ENCODE measurements around the gene LEPR. TPM values are rescaled to one million over a fixed set of nuclear protein-coding genes. Genes with fewer than 3 reads are reported as not detected.

Gene LEPR
- polyA plus RNA-seq, 1 donor (not counting 4 experiments of a cell fraction or from before 2014, with no cell fraction given), result 5.5 TPM

DNA sequence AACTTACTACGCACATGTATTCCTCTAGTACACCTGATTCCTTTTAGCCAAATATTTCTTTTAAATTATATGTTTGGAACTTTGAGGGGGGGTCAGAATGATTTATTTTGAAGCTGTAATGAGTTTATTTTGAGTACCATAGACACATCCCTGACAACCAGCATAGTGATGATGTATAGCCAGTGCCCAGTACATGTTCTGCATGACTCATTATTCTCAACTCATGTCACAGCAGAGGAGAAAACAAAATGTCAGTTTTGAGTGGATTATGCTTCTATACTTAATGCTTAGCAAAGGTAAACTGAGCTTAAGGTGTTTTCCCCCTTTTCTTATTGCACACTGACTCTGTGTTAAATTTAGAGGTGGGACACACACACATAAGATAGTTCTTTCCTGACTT, 22.4 kb upstream of the LEPR start:
- Histone ChIP-seq H3K9ac (ENCODE audit: control insufficient read depth, extremely low read depth, insufficient read depth, low read length) (no peak overlapping the region), H3K27ac (ENCODE audit: control insufficient read depth, insufficient read depth, low read length) (no peak overlapping the region), H3K4me1 (ENCODE audit: control insufficient read depth, extremely low read depth, insufficient read depth, low read length) (peaks cover 7% of the 10 kb centered on the region), H2AFZ (ENCODE audit: control insufficient read depth, low read length) (no peak overlapping the region), H3K9me3 (ENCODE audit: control insufficient read depth, low read depth, low read length) (no peaks in the 10 kb centered on the region), H3K79me2 (ENCODE audit: control insufficient read depth, insufficient read depth, low read length) (no peaks in the 10 kb centered on the region), H4K20me1 (ENCODE audit: control insufficient read depth, extremely low read depth, insufficient read depth, low read length) (no peaks in the 10 kb centered on the region), H3K27me3 (ENCODE audit: control insufficient read depth, extremely low read depth, insufficient read depth, low read length) (no peaks in the 10 kb centered on the region), H3K36me3 (ENCODE audit: control insufficient read depth in 2 of 2, extremely low read depth in 1 of 2, insufficient read depth in 2 of 2, low read length in 2 of 2) (peaks cover 0 to 8% of the 10 kb centered on the region in 2 experiments), H3K4me3 (ENCODE audit: control insufficient read depth in 2 of 3, extremely low read depth in 1 of 3, insufficient read depth in 2 of 3, low read depth in 1 of 3, low read length in 3 of 3) (no peak overlapping the region), H3K4me2 (ENCODE audit: control insufficient read depth, extremely low read depth, insufficient read depth, low read depth, low read length) (no peak overlapping the region), H3K9me1 (ENCODE audit: control insufficient read depth, extremely low read depth, insufficient read depth, low read length) (no peaks in the 10 kb centered on the region)
- no peak for TF ChIP-seq EZH2 (IDR thresholded peaks at IDR 0.05; ENCODE audit: low read length)
- TF ChIP-seq, protein P1, sequence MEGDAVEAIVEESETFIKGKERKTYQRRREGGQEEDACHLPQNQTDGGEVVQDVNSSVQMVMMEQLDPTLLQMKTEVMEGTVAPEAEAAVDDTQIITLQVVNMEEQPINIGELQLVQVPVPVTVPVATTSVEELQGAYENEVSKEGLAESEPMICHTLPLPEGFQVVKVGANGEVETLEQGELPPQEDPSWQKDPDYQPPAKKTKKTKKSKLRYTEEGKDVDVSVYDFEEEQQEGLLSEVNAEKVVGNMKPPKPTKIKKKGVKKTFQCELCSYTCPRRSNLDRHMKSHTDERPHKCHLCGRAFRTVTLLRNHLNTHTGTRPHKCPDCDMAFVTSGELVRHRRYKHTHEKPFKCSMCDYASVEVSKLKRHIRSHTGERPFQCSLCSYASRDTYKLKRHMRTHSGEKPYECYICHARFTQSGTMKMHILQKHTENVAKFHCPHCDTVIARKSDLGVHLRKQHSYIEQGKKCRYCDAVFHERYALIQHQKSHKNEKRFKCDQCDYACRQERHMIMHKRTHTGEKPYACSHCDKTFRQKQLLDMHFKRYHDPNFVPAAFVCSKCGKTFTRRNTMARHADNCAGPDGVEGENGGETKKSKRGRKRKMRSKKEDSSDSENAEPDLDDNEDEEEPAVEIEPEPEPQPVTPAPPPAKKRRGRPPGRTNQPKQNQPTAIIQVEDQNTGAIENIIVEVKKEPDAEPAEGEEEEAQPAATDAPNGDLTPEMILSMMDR (optimal IDR thresholded peaks at IDR 0.05 in 1 of 3, IDR thresholded peaks at IDR 0.05 in 1 of 3, conservative IDR thresholded peaks at IDR 0.05 in 1 of 3; ENCODE audit: extremely low read depth in 1 of 3, insufficient read depth in 2 of 3, low read length in 3 of 3), result no peak
- dilution Hi-C loops (cut with MboI; ENCODE audit: extremely low pct_ligation_motif_present, low sequenced_read_pairs), result no loop called here
- FAIRE-seq, result no peak
- DNase-seq (ENCODE audit: low read depth, low spot score), result no peak

DNA sequence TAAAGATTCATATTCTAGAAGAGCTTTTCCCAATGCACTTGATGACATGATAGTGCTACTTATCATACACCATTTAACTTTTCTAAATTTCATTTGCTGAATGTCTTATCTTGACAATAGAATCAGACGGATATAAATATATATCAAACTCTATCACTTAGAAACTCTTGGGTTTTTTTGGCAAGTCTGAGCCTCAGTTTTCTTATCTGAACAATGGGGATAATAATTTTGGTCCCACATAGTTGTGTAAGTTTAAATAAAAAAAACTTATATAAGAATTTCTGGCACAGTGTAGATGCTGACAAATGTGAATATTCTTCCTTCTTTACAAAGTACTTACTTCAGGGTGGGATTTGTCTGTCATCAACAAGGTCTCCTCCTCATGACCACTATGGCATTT, 21.5 kb upstream of the LEPR start:
- Histone ChIP-seq H3K27ac (ENCODE audit: control insufficient read depth, insufficient read depth, low read length) (no peak overlapping the region), H3K36me3 (ENCODE audit: control insufficient read depth in 2 of 2, extremely low read depth in 1 of 2, insufficient read depth in 2 of 2, low read length in 2 of 2) (peaks cover 0 to 7% of the 10 kb centered on the region in 2 experiments), H3K4me1 (ENCODE audit: control insufficient read depth, extremely low read depth, insufficient read depth, low read length) (no peaks in the 10 kb centered on the region), H4K20me1 (ENCODE audit: control insufficient read depth, extremely low read depth, insufficient read depth, low read length) (no peaks in the 10 kb centered on the region), H3K79me2 (ENCODE audit: control insufficient read depth, insufficient read depth, low read length) (no peaks in the 10 kb centered on the region), H3K9ac (ENCODE audit: control insufficient read depth, extremely low read depth, insufficient read depth, low read length) (no peak overlapping the region), H2AFZ (ENCODE audit: control insufficient read depth, low read length) (no peak overlapping the region), H3K4me2 (ENCODE audit: control insufficient read depth, extremely low read depth, insufficient read depth, low read depth, low read length) (no peak overlapping the region), H3K4me3 (ENCODE audit: control insufficient read depth in 2 of 3, extremely low read depth in 1 of 3, insufficient read depth in 2 of 3, low read depth in 1 of 3, low read length in 3 of 3) (no peak overlapping the region), H3K9me3 (ENCODE audit: control insufficient read depth, low read depth, low read length) (no peaks in the 10 kb centered on the region), H3K9me1 (ENCODE audit: control insufficient read depth, extremely low read depth, insufficient read depth, low read length) (no peaks in the 10 kb centered on the region), H3K27me3 (ENCODE audit: control insufficient read depth, extremely low read depth, insufficient read depth, low read length) (no peaks in the 10 kb centered on the region)
- FAIRE-seq (no peak), DNase-seq (ENCODE audit: low read depth, low spot score) (no peak)
- TF ChIP-seq EZH2 (IDR thresholded peaks at IDR 0.05; ENCODE audit: low read length), result no peak
- TF ChIP-seq, protein P1 (optimal IDR thresholded peaks at IDR 0.05 in 1 of 3, IDR thresholded peaks at IDR 0.05 in 1 of 3, conservative IDR thresholded peaks at IDR 0.05 in 1 of 3; ENCODE audit: extremely low read depth in 1 of 3, insufficient read depth in 2 of 3, low read length in 3 of 3), result no peak
- dilution Hi-C loops (cut with MboI; ENCODE audit: extremely low pct_ligation_motif_present, low sequenced_read_pairs), result no loop called here

Data from keratinocyte (primary cell).